ENCODE data around the gene MDFIC. TPM values are rescaled to one million over a fixed set of nuclear protein-coding genes. Genes with fewer than 3 reads are reported as not detected.

The MDFIC gene
- polyA plus RNA-seq, 1 donor (not counting 4 experiments of a cell fraction or from before 2014, with no cell fraction given): 8.5 TPM

- Histone ChIP-seq H3K9ac (ENCODE audit: control insufficient read depth, extremely low read depth, insufficient read depth, low read length) (no peak overlapping the region), H3K9me3 (ENCODE audit: control insufficient read depth, low read depth, low read length) (no peaks in the 10 kb centered on the region), H3K27me3 (ENCODE audit: control insufficient read depth, extremely low read depth, insufficient read depth, low read length) (no peaks in the 10 kb centered on the region), H3K27ac (ENCODE audit: control insufficient read depth, insufficient read depth, low read length) (no peak overlapping the region), H3K9me1 (ENCODE audit: control insufficient read depth, extremely low read depth, insufficient read depth, low read length) (no peaks in the 10 kb centered on the region), H3K4me1 (ENCODE audit: control insufficient read depth, extremely low read depth, insufficient read depth, low read length) (no peaks in the 10 kb centered on the region), H4K20me1 (ENCODE audit: control insufficient read depth, extremely low read depth, insufficient read depth, low read length) (no peaks in the 10 kb centered on the region), H3K79me2 (ENCODE audit: control insufficient read depth, insufficient read depth, low read length) (no peaks in the 10 kb centered on the region), H2AFZ (ENCODE audit: control insufficient read depth, low read length) (no peak overlapping the region), H3K4me3 (ENCODE audit: control insufficient read depth in 2 of 3, extremely low read depth in 1 of 3, insufficient read depth in 2 of 3, low read depth in 1 of 3, low read length in 3 of 3) (no peak overlapping the region), H3K36me3 (ENCODE audit: control insufficient read depth in 2 of 2, extremely low read depth in 1 of 2, insufficient read depth in 2 of 2, low read length in 2 of 2) (no peaks in the 10 kb centered on the region), H3K4me2 (ENCODE audit: control insufficient read depth, extremely low read depth, insufficient read depth, low read depth, low read length) (no peak overlapping the region)
- TF ChIP-seq CTCF (optimal IDR thresholded peaks at IDR 0.05 in 1 of 3, IDR thresholded peaks at IDR 0.05 in 1 of 3, conservative IDR thresholded peaks at IDR 0.05 in 1 of 3; ENCODE audit: extremely low read depth in 1 of 3, insufficient read depth in 2 of 3, low read length in 3 of 3) (no peak), EZH2 (IDR thresholded peaks at IDR 0.05; ENCODE audit: low read length) (no peak)
- FAIRE-seq (no peak), DNase-seq (ENCODE audit: low read depth, low spot score) (no peak)
- dilution Hi-C loops (cut with MboI; ENCODE audit: extremely low pct_ligation_motif_present, low sequenced_read_pairs): no loop called here
These were observed 121.7 kb downstream of the MDFIC start for GRCh38 chr7:115043605-115044004.

- no peak overlapping the region for H3K4me2 ChIP-seq (ENCODE audit: control insufficient read depth, extremely low read depth, insufficient read depth, low read depth, low read length)
- no peaks in the 10 kb centered on the region for H3K79me2 ChIP-seq (ENCODE audit: control insufficient read depth, insufficient read depth, low read length)
- H3K4me1 ChIP-seq (ENCODE audit: control insufficient read depth, extremely low read depth, insufficient read depth, low read length): no peaks in the 10 kb centered on the region
- dilution Hi-C loops (cut with MboI; ENCODE audit: extremely low pct_ligation_motif_present, low sequenced_read_pairs): no loop called here
- no peak overlapping the region for H3K27ac ChIP-seq (ENCODE audit: control insufficient read depth, insufficient read depth, low read length)
- FAIRE-seq (no peak), DNase-seq (ENCODE audit: low read depth, low spot score) (no peak)
- no peaks in the 10 kb centered on the region for H3K9me1 ChIP-seq (ENCODE audit: control insufficient read depth, extremely low read depth, insufficient read depth, low read length)
- H2AFZ ChIP-seq (ENCODE audit: control insufficient read depth, low read length): no peak overlapping the region
- H3K4me3 ChIP-seq (ENCODE audit: control insufficient read depth in 2 of 3, extremely low read depth in 1 of 3, insufficient read depth in 2 of 3, low read depth in 1 of 3, low read length in 3 of 3): no peak overlapping the region
- TF ChIP-seq EZH2 (IDR thresholded peaks at IDR 0.05; ENCODE audit: low read length): no peak
- no peak for TF ChIP-seq CTCF (optimal IDR thresholded peaks at IDR 0.05 in 1 of 3, IDR thresholded peaks at IDR 0.05 in 1 of 3, conservative IDR thresholded peaks at IDR 0.05 in 1 of 3; ENCODE audit: extremely low read depth in 1 of 3, insufficient read depth in 2 of 3, low read length in 3 of 3)
- H3K9ac ChIP-seq (ENCODE audit: control insufficient read depth, extremely low read depth, insufficient read depth, low read length): no peak overlapping the region
- no peaks in the 10 kb centered on the region for H3K36me3 ChIP-seq (ENCODE audit: control insufficient read depth in 2 of 2, extremely low read depth in 1 of 2, insufficient read depth in 2 of 2, low read length in 2 of 2)
- H3K27me3 ChIP-seq (ENCODE audit: control insufficient read depth, extremely low read depth, insufficient read depth, low read length): no peaks in the 10 kb centered on the region
- no peaks in the 10 kb centered on the region for H3K9me3 ChIP-seq (ENCODE audit: control insufficient read depth, low read depth, low read length)
- no peaks in the 10 kb centered on the region for H4K20me1 ChIP-seq (ENCODE audit: control insufficient read depth, extremely low read depth, insufficient read depth, low read length)
These were observed 122.3 kb downstream of the MDFIC start for GRCh38 chr7:115044224-115044623.

Data from keratinocyte (primary cell).